IMR-90 (cell line): Measurements from ENCODE around the gene DGKH.
A peak's percentile ranks its signal among the peaks of the same experiment; 100 is the strongest.

ENCODE experiments used
- BHLHE40 ChIP-seq: fragments of 150-350 bp; IDR thresholded peaks from 2 replicates; pipeline ENCODE4 v1.6.1; 2016; ENCODE audit warnings: mild to moderate bottlenecking, low read depth, low read length
- CEBPB ChIP-seq: IDR thresholded peaks from 2 replicates; pipeline ENCODE4 v1.6.1; 2012; ENCODE audit warnings: low read depth, low read length, improper control_type of control experiment
- CHD1 ChIP-seq: IDR thresholded peaks from 2 replicates; pipeline ENCODE4 v1.6.1; 2012; ENCODE audit warnings: low read depth, low read length, improper control_type of control experiment
- MAFK ChIP-seq: IDR thresholded peaks from 2 replicates; pipeline ENCODE4 v1.6.1; 2012; ENCODE audit warnings: low read depth, low read length, improper control_type of control experiment
- MXI1 ChIP-seq: IDR thresholded peaks from 2 replicates; pipeline ENCODE4 v1.6.1; 2012; ENCODE audit warnings: low read depth, mild to moderate bottlenecking, low read length, moderate library complexity, borderline replicate concordance
- NFE2L2 ChIP-seq: fragments of 150-350 bp; IDR thresholded peaks from 2 replicates; pipeline ENCODE4 v1.6.1; 2016; ENCODE audit warnings: low read depth, mild to moderate bottlenecking, low read length
- POLR2A ChIP-seq: IDR thresholded peaks from 2 replicates; pipeline ENCODE4 v1.6.1; 2012; ENCODE audit warnings: mild to moderate bottlenecking, low read depth, low read length
- RAD21 ChIP-seq: IDR thresholded peaks from 2 replicates; pipeline ENCODE4 v1.6.1; 2012; ENCODE audit warnings: low read length, improper control_type of control experiment
- RCOR1 ChIP-seq: IDR thresholded peaks from 2 replicates; pipeline ENCODE4 v1.6.1; 2012; ENCODE audit warnings: mild to moderate bottlenecking, low read length, improper control_type of control experiment; ENCODE audit not compliant: insufficient replicate concordance
- RFX5 ChIP-seq: IDR thresholded peaks from 2 replicates; pipeline ENCODE4 v1.8.0; 2012; ENCODE audit warnings: low read depth, mild to moderate bottlenecking, low read length, moderate library complexity
- TF ChIP-seq, protein P1 (sequence below): conservative IDR thresholded peaks from 2 replicates; pipeline ENCODE4 v1.5.1; 2012; ENCODE audit warnings: mild to moderate bottlenecking, low read depth, low read length, improper control_type of control experiment
- TF ChIP-seq, protein P2 (sequence below): fragments of 150-350 bp; IDR thresholded peaks from 2 replicates; pipeline ENCODE4 v1.6.1; 2017; ENCODE audit warnings: mild to moderate bottlenecking, antibody characterized with exemption, low read length, low read depth

- TF ChIP-seq, protein P1, sequence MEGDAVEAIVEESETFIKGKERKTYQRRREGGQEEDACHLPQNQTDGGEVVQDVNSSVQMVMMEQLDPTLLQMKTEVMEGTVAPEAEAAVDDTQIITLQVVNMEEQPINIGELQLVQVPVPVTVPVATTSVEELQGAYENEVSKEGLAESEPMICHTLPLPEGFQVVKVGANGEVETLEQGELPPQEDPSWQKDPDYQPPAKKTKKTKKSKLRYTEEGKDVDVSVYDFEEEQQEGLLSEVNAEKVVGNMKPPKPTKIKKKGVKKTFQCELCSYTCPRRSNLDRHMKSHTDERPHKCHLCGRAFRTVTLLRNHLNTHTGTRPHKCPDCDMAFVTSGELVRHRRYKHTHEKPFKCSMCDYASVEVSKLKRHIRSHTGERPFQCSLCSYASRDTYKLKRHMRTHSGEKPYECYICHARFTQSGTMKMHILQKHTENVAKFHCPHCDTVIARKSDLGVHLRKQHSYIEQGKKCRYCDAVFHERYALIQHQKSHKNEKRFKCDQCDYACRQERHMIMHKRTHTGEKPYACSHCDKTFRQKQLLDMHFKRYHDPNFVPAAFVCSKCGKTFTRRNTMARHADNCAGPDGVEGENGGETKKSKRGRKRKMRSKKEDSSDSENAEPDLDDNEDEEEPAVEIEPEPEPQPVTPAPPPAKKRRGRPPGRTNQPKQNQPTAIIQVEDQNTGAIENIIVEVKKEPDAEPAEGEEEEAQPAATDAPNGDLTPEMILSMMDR: no peak
- TF ChIP-seq POLR2A: no peak
- no peak for TF ChIP-seq RCOR1
- TF ChIP-seq RFX5: no peak
- TF ChIP-seq NFE2L2: no peak
- TF ChIP-seq, protein P2, sequence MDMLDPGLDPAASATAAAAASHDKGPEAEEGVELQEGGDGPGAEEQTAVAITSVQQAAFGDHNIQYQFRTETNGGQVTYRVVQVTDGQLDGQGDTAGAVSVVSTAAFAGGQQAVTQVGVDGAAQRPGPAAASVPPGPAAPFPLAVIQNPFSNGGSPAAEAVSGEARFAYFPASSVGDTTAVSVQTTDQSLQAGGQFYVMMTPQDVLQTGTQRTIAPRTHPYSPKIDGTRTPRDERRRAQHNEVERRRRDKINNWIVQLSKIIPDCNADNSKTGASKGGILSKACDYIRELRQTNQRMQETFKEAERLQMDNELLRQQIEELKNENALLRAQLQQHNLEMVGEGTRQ: no peak
- peak; percentile 7; the same call in 1 of the 2 replicates for TF ChIP-seq CEBPB
- TF ChIP-seq MAFK: no peak
- TF ChIP-seq BHLHE40: no peak
- TF ChIP-seq MXI1: no peak
- TF ChIP-seq RAD21: no peak
- no peak for TF ChIP-seq CHD1
Measured at GRCh38 chr13:42076309-42076713, 27.9 kb downstream of the DGKH start.
